ENCODE data around the gene ONECUT1. TPM values are rescaled to one million over a fixed set of nuclear protein-coding genes. Genes with fewer than 3 reads are reported as not detected.

ONECUT1 gene
- total RNA-seq, 4 donors from 2014 or later = not detected

- no peak for TF ChIP-seq CTCF (IDR thresholded peaks at IDR 0.05; ENCODE audit: low read depth)
Observed at GRCh38 chr15:52783929-52784798, 6.0 kb downstream of the ONECUT1 start.

GRCh38 chr15:52783191-52783829 lies 6.8 kb downstream of the ONECUT1 start:
- TF ChIP-seq CTCF (IDR thresholded peaks at IDR 0.05; ENCODE audit: low read depth) = no peak

GRCh38 chr15:52782514-52782913 lies 7.6 kb downstream of the ONECUT1 start:
- TF ChIP-seq CTCF (IDR thresholded peaks at IDR 0.05; ENCODE audit: low read depth) = no peak

- no peak for TF ChIP-seq CTCF (IDR thresholded peaks at IDR 0.05; ENCODE audit: low read depth)
Observed at GRCh38 chr15:52780172-52780980, 9.8 kb downstream of the ONECUT1 start.

GRCh38 chr15:52778457-52778856 lies 11.7 kb downstream of the ONECUT1 start:
- no peak for TF ChIP-seq CTCF (IDR thresholded peaks at IDR 0.05; ENCODE audit: low read depth)

GRCh38 chr15:52772766-52773165 lies 17.4 kb downstream of the ONECUT1 start:
- no peak for TF ChIP-seq CTCF (IDR thresholded peaks at IDR 0.05; ENCODE audit: low read depth)

- TF ChIP-seq CTCF (IDR thresholded peaks at IDR 0.05; ENCODE audit: low read depth) = no peak
Observed at GRCh38 chr15:52765785-52766184, 24.4 kb downstream of the ONECUT1 start.
